WTC11 (cell line): ENCODE data around the gene PRPF8. TPM values are rescaled to one million over a fixed set of nuclear protein-coding genes. Genes with fewer than 3 reads are reported as not detected.

Experiments
- ATAC-seq: fragments of 200-7000 bp; cut with Tn5 transposase; 2 replicates; pipeline ENCODE4 v1.10.0; 2021; ENCODE audit warnings: mild to moderate bottlenecking, moderate library complexity
- CTCF ChIA-PET: fragments of 300-600 bp; sonication (Branson Sonifier 250); formaldehyde crosslinking; loops from one replicate; lab custom pipeline; 2021; ENCODE audit warnings: antibody characterized with exemption; lab: Charles Lee
- POLR2A ChIA-PET: fragments of 350-600 bp; sonication (Branson Sonifier 250); formaldehyde crosslinking; loops from one replicate; lab custom pipeline; 2021; ENCODE audit warnings: antibody characterized with exemption; lab: Charles Lee
- DNase-seq: peaks from one replicate; pipeline ENCODE4 v3.0.0; 2021; ENCODE audit warnings: low spot score
- H3K27ac Mint-ChIP-seq: 2 replicates; pipeline ENCODE4 v1.8.0; 2021; ENCODE audit warnings: mixed read lengths
- H3K27me3 Mint-ChIP-seq: 2 replicates; pipeline ENCODE4 v1.8.0; 2021; ENCODE audit warnings: low read depth, mild to moderate bottlenecking, moderate library complexity, mixed read lengths
- H3K36me3 Mint-ChIP-seq: 2 replicates; pipeline ENCODE4 v1.8.0; 2021; ENCODE audit warnings: mixed read lengths
- H3K4me1 Mint-ChIP-seq: 2 replicates; pipeline ENCODE4 v1.8.0; 2022; ENCODE audit warnings: mixed read lengths
- H3K4me3 Mint-ChIP-seq: 2 replicates; pipeline ENCODE4 v1.8.0; 2021; ENCODE audit warnings: mild to moderate bottlenecking, moderate library complexity, mixed read lengths
- H3K9me3 Mint-ChIP-seq: 2 replicates; pipeline ENCODE4 v1.8.0; 2021; ENCODE audit warnings: mixed read lengths
- CREB1 ChIP-seq: sonication (generic); formaldehyde crosslinking; IDR thresholded peaks from 2 replicates; pipeline ENCODE4 v1.8.0; 2023; ENCODE audit warnings: mild to moderate bottlenecking, missing genetic modification reagents
- CTCF ChIP-seq: fragments of 200-600 bp; IDR thresholded peaks from 2 replicates; pipeline ENCODE4 v1.8.0; 2022; ENCODE audit warnings: antibody characterized with exemption
- E2F4 ChIP-seq: sonication (generic); formaldehyde crosslinking; IDR thresholded peaks from 2 replicates; pipeline ENCODE4 v1.8.1; 2022; ENCODE audit warnings: low read depth, mild to moderate bottlenecking, moderate library complexity, missing genetic modification reagents, borderline replicate concordance
- ELF4 ChIP-seq: sonication (generic); formaldehyde crosslinking; IDR thresholded peaks from 2 replicates; pipeline ENCODE4 v1.8.1; 2022; ENCODE audit warnings: low read depth, mild to moderate bottlenecking, moderate library complexity, missing genetic modification reagents
- ESRRA ChIP-seq: sonication (generic); formaldehyde crosslinking; IDR thresholded peaks from 2 replicates; pipeline ENCODE4 v1.8.1; 2022; ENCODE audit warnings: mild to moderate bottlenecking, missing genetic modification reagents, borderline replicate concordance
- ETV6 ChIP-seq: sonication (generic); formaldehyde crosslinking; IDR thresholded peaks from 2 replicates; pipeline ENCODE4 v1.8.1; 2022; ENCODE audit warnings: mild to moderate bottlenecking, missing genetic modification reagents
- MXD4 ChIP-seq: fragments of 250-450 bp; sonication (Bioruptor Pico); IDR thresholded peaks from 2 replicates; pipeline ENCODE4 v1.8.0; 2021; ENCODE audit warnings: mild to moderate bottlenecking, moderate library complexity, borderline replicate concordance
- SMAD3 ChIP-seq: sonication (generic); formaldehyde crosslinking; IDR thresholded peaks from 2 replicates; pipeline ENCODE4 v1.8.0; 2022; ENCODE audit warnings: missing genetic modification reagents, mild to moderate bottlenecking, borderline replicate concordance
- SMAD4 ChIP-seq: sonication (generic); formaldehyde crosslinking; IDR thresholded peaks from 2 replicates; pipeline ENCODE4 v1.8.0; 2022; ENCODE audit warnings: mild to moderate bottlenecking, missing genetic modification reagents
- ZNF219 ChIP-seq: sonication (generic); formaldehyde crosslinking; IDR thresholded peaks from 2 replicates; pipeline ENCODE4 v1.8.0; 2023; ENCODE audit warnings: missing genetic modification reagents, mild to moderate bottlenecking, borderline replicate concordance
- ZNF232 ChIP-seq: sonication (generic); formaldehyde crosslinking; IDR thresholded peaks from 2 replicates; pipeline ENCODE4 v1.8.0; 2022; ENCODE audit warnings: mild to moderate bottlenecking, missing genetic modification reagents
- ZNF281 ChIP-seq: sonication (generic); formaldehyde crosslinking; IDR thresholded peaks from 2 replicates; pipeline ENCODE4 v1.8.0; 2023; ENCODE audit warnings: mild to moderate bottlenecking, missing genetic modification reagents
- ZSCAN18 ChIP-seq: fragments of 250-450 bp; sonication (Bioruptor Pico); IDR thresholded peaks from 2 replicates; pipeline ENCODE4 v2.1.2; 2022; ENCODE audit warnings: mild to moderate bottlenecking, moderate library complexity
- total RNA-seq: library from RNA; stranded (reverse); gene quantifications from 3 replicates; pipeline ENCODE4 v1.2.3, GENCODE V29; 2021
- TF ChIP-seq, protein P1 (sequence below): sonication (generic); formaldehyde crosslinking; IDR thresholded peaks from 2 replicates; pipeline ENCODE4 v1.8.1; 2022; ENCODE audit warnings: low read depth, missing genetic modification reagents, borderline replicate concordance
- TF ChIP-seq, protein P2 (sequence below): fragments of 250-450 bp; sonication (Bioruptor Pico); IDR thresholded peaks from 2 replicates; pipeline ENCODE4 v1.9.0; 2021; ENCODE audit warnings: mild to moderate bottlenecking
- TF ChIP-seq, protein P3 (sequence below): sonication (generic); formaldehyde crosslinking; IDR thresholded peaks from 2 replicates; pipeline ENCODE4 v1.8.0; 2022; ENCODE audit warnings: mild to moderate bottlenecking, missing genetic modification reagents

The PRPF8 gene
- total RNA-seq, 1 experiment from 2014 or later: 388 TPM

- no peak for DNase-seq
- ChIA-PET POLR2A (no interaction called here), CTCF (interaction anchor here (2.0 to 2.5 kb wide), 2 partner anchors 8 to 28 kb away, joined by 9 to 11 read pairs; partner anchors contain the start of genes RILP and SLC43A2)
- Mint-ChIP-seq H3K4me1 (peaks cover 12% of the 10 kb centered on the region), H3K4me3 (no peak overlapping the region), H3K27ac (no peak overlapping the region), H3K9me3 (no peaks in the 10 kb centered on the region), H3K27me3 (no peaks in the 10 kb centered on the region), H3K36me3 (no peaks in the 10 kb centered on the region)
- ATAC-seq: no peak
- no peak for TF ChIP-seq ELF4 (CRISPR knock-in tag)
- TF ChIP-seq ESRRA: no peak
- TF ChIP-seq SMAD3 (CRISPR knock-in tag): no peak
Observed at GRCh38 chr17:1621273-1621954, 63.3 kb downstream of the PRPF8 start.

- no peak for ATAC-seq
- no peak overlapping the region for H3K4me3 Mint-ChIP-seq
- DNase-seq: no peak
- CTCF ChIA-PET: interaction anchor here (2.5 kb wide), 1 partner anchor 9 kb away, joined by 11 read pairs; the partner anchor contains the start of gene SLC43A2
- no peaks in the 10 kb centered on the region for H3K27me3 Mint-ChIP-seq
- no peaks in the 10 kb centered on the region for H3K36me3 Mint-ChIP-seq
- TF ChIP-seq ZSCAN18: no peak
- TF ChIP-seq, all 79 proteins: peak for 0
- H3K27ac Mint-ChIP-seq: 0 out of 2 replicates have a peak overlapping the region, but pooled peaks have one; percentile 80
- H3K9me3 Mint-ChIP-seq: no peaks in the 10 kb centered on the region
- POLR2A ChIA-PET: no interaction called here
- peaks cover 3% of the 10 kb centered on the region for H3K4me1 Mint-ChIP-seq
Observed at GRCh38 chr17:1620486-1620885, 64.2 kb downstream of the PRPF8 start.

DNA sequence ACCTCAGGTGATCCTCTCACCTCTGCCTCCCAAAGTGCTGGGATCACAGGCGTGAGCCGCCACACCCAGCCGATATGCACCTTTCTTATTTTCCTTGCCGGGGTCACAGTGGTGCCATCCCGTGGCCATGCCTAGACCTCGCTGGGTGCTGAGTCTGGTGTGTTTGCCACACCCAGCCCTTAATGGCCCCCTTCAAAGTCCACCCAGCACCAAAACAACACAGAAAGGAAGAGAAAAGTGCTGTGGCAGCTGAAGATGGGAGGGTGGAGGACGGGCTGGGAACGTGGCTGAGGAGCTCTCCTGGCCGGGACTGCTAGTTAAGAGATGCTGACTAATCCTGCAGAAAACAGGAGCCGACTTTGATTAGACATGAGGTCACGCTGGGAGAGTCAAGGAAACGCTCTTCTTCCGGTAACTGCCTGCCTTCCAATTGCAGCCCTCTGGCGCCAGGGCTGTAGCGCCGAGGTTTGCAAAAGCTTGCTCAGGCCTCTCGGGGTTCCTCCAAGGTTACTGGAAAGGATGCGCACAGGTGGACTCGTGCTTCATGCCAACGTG, 67.0 kb downstream of the PRPF8 start:
- TF ChIP-seq ZNF281 (CRISPR knock-in tag) (no peak), ZNF219 (CRISPR knock-in tag) (no peak), MXD4 (CRISPR knock-in tag) (no peak), ETV6 (CRISPR knock-in tag) (no peak), ZNF232 (CRISPR knock-in tag) (no peak), SMAD4 (CRISPR knock-in tag) (no peak), E2F4 (CRISPR knock-in tag) (no peak), CREB1 (CRISPR knock-in tag) (no peak), CTCF (no peak)
- TF ChIP-seq, protein P1, sequence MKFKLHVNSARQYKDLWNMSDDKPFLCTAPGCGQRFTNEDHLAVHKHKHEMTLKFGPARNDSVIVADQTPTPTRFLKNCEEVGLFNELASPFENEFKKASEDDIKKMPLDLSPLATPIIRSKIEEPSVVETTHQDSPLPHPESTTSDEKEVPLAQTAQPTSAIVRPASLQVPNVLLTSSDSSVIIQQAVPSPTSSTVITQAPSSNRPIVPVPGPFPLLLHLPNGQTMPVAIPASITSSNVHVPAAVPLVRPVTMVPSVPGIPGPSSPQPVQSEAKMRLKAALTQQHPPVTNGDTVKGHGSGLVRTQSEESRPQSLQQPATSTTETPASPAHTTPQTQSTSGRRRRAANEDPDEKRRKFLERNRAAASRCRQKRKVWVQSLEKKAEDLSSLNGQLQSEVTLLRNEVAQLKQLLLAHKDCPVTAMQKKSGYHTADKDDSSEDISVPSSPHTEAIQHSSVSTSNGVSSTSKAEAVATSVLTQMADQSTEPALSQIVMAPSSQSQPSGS (CRISPR knock-in tag): no peak
- TF ChIP-seq, protein P2, sequence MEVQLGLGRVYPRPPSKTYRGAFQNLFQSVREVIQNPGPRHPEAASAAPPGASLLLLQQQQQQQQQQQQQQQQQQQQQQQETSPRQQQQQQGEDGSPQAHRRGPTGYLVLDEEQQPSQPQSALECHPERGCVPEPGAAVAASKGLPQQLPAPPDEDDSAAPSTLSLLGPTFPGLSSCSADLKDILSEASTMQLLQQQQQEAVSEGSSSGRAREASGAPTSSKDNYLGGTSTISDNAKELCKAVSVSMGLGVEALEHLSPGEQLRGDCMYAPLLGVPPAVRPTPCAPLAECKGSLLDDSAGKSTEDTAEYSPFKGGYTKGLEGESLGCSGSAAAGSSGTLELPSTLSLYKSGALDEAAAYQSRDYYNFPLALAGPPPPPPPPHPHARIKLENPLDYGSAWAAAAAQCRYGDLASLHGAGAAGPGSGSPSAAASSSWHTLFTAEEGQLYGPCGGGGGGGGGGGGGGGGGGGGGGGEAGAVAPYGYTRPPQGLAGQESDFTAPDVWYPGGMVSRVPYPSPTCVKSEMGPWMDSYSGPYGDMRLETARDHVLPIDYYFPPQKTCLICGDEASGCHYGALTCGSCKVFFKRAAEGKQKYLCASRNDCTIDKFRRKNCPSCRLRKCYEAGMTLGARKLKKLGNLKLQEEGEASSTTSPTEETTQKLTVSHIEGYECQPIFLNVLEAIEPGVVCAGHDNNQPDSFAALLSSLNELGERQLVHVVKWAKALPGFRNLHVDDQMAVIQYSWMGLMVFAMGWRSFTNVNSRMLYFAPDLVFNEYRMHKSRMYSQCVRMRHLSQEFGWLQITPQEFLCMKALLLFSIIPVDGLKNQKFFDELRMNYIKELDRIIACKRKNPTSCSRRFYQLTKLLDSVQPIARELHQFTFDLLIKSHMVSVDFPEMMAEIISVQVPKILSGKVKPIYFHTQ (CRISPR knock-in tag): no peak
- TF ChIP-seq, protein P3, sequence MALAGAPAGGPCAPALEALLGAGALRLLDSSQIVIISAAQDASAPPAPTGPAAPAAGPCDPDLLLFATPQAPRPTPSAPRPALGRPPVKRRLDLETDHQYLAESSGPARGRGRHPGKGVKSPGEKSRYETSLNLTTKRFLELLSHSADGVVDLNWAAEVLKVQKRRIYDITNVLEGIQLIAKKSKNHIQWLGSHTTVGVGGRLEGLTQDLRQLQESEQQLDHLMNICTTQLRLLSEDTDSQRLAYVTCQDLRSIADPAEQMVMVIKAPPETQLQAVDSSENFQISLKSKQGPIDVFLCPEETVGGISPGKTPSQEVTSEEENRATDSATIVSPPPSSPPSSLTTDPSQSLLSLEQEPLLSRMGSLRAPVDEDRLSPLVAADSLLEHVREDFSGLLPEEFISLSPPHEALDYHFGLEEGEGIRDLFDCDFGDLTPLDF (CRISPR knock-in tag): no peak
- no peak overlapping the region for H3K4me3 Mint-ChIP-seq
- H3K4me1 Mint-ChIP-seq: no peaks in the 10 kb centered on the region; the same call in 1 of the 2 replicates
- ChIA-PET CTCF (interaction anchor here (1.2 kb wide), 1 partner anchor 43 kb away, joined by 10 read pairs; no protein-coding TSS in a partner anchor), POLR2A (no interaction called here)
- no peaks in the 10 kb centered on the region for H3K9me3 Mint-ChIP-seq
- H3K27me3 Mint-ChIP-seq: no peaks in the 10 kb centered on the region
- peaks cover 3% of the 10 kb centered on the region; the same call in 1 of the 2 replicates for H3K36me3 Mint-ChIP-seq
- H3K27ac Mint-ChIP-seq: peak overlapping the region; percentile 79
- no peak; the same call in 1 of the 2 replicates for ATAC-seq
- DNase-seq: no peak
